ENCODE results near the gene BMX. TPM values are rescaled to one million over a fixed set of nuclear protein-coding genes. Genes with fewer than 3 reads are reported as not detected.

The BMX gene
- total and polyA plus RNA-seq, 7 donors = 0.39 to 1.2 (median 0.56) TPM

- DNase-seq = no peak
- no peak overlapping the region for H3K27ac ChIP-seq
- H3K4me1 ChIP-seq = no peaks in the 10 kb centered on the region
- intact Hi-C loops (cut with DNase I) = no loop called here
- peak; percentile 13 for TF ChIP-seq CTCF (IDR thresholded peaks at IDR 0.05)
- ATAC-seq = no peak
- no peak overlapping the region for H3K4me3 ChIP-seq
- no peaks in the 10 kb centered on the region for H3K9me3 ChIP-seq
- WGBS, 3 donors = 45 to 67% (median 53%) methylated on average over 2 of the region's 2 CpGs
- H3K27me3 ChIP-seq (ENCODE audit: insufficient read depth in 3 of 3, low read length in 2 of 3) = peaks cover 0 to 34% (median 0%) of the 10 kb centered on the region in 3 donors
- H3K36me3 ChIP-seq (ENCODE audit: insufficient read depth in 1 of 2, low read depth in 1 of 2) = no peaks in the 10 kb centered on the region
Observed at GRCh38 chrX:15594371-15594770, 93.8 kb downstream of the BMX start.

- H3K27ac ChIP-seq = no peak overlapping the region
Observed at GRCh38 chrX:15598026-15598425, 97.4 kb downstream of the BMX start.

DNA sequence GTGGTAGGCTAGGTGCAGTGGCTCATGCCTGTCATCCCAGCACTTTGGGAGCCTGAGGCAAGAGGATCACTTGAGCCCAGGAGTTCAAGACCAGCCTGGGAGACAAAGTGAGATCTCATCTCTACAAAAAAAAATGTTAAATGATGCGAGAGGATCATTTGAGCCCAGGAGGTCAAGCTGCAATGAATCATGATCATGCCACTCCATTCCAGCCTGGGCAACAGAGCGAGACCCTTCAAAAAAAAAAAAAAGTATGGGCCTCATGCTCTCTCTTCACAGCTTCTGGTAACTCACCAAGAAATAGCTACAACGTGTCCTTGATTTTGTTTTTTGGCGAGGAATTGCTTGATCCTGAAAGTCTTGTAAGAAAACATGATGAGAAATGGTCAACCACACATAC, 98.9 kb downstream of the BMX start:
- ATAC-seq (no peak), DNase-seq (no peak)
- 60 to 81% (median 73%) methylated on average over 4 of the region's 4 CpGs for WGBS, 3 donors
- H3K4me3 ChIP-seq = no peak overlapping the region
- no peaks in the 10 kb centered on the region for H3K9me3 ChIP-seq
- intact Hi-C loops (cut with DNase I) = no loop called here
- no peak overlapping the region for H3K27ac ChIP-seq
- H3K27me3 ChIP-seq (ENCODE audit: insufficient read depth in 3 of 3, low read length in 2 of 3) = peaks cover 0 to 31% (median 0%) of the 10 kb centered on the region in 3 donors
- H3K4me1 ChIP-seq = no peaks in the 10 kb centered on the region
- TF ChIP-seq CTCF (IDR thresholded peaks at IDR 0.05) = no peak
- no peaks in the 10 kb centered on the region for H3K36me3 ChIP-seq (ENCODE audit: insufficient read depth in 1 of 2, low read depth in 1 of 2)

More at GRCh38 chrX:15598026-15598425, 97.4 kb downstream of the BMX start:
- intact Hi-C loops (cut with DNase I) = no loop called here
- ATAC-seq (no peak), DNase-seq (no peak)
- peaks cover 0 to 33% (median 0%) of the 10 kb centered on the region in 3 donors for H3K27me3 ChIP-seq (ENCODE audit: insufficient read depth in 3 of 3, low read length in 2 of 3)
- TF ChIP-seq CTCF (IDR thresholded peaks at IDR 0.05) = no peak
- no peaks in the 10 kb centered on the region for H3K36me3 ChIP-seq (ENCODE audit: insufficient read depth in 1 of 2, low read depth in 1 of 2)
- no peak overlapping the region for H3K4me3 ChIP-seq
- no peaks in the 10 kb centered on the region for H3K4me1 ChIP-seq
- H3K9me3 ChIP-seq = no peaks in the 10 kb centered on the region
- 60 to 80% (median 76%) methylated on average over 3 of the region's 3 CpGs for WGBS, 3 donors

DNA sequence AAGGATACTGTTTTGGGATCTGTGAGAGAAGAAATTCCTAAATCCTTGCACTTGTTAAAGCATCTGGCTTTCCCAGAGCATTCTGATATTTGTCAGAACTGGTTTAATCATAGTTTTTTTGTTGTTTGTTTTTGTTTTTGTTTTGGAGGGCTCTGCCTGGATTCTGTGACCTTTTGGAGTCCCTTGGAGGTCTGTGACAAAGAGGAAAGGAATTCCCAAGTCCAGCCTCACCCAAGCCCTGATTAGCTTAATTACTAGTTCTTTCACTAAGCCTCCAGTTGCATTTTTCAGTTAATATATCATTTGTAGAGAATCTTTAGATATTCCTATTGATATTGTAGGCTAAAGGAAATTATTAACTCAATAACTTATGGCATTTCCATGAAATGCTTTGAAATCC, 99.4 kb downstream of the BMX start:
- intact Hi-C loops (cut with DNase I) = no loop called here
- H3K9me3 ChIP-seq = no peaks in the 10 kb centered on the region
- H3K36me3 ChIP-seq (ENCODE audit: insufficient read depth in 1 of 2, low read depth in 1 of 2) = no peaks in the 10 kb centered on the region
- no peak for TF ChIP-seq CTCF (IDR thresholded peaks at IDR 0.05)
- DNase-seq = no peak
- H3K27me3 ChIP-seq (ENCODE audit: insufficient read depth in 3 of 3, low read length in 2 of 3) = peaks cover 0 to 37% (median 0%) of the 10 kb centered on the region in 3 donors
- no peak overlapping the region for H3K27ac ChIP-seq
- ATAC-seq = no peak
- H3K4me1 ChIP-seq = no peaks in the 10 kb centered on the region
- H3K4me3 ChIP-seq = no peak overlapping the region

DNA sequence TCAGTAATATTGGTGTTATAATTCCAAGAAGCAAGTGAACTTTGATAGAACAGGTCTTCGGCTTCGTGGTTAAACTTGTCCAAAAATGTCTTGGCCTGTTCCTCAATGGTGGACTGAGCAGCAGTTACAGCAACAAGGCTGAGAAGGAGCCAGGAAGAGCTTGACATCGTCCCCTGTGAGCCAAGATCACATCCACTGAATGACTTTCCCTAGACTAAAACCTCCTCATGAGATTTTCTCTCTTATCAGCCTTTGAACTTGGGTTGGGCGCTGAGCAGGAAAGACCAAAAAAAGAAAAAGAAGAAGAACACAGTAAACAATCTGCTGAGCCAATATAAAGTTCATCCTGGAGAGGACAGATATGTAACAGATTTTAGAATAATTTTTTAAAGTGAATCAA, 100.1 kb downstream of the BMX start, which contains the start of gene ACE2:
Gene ACE2, minus strand, starts transcription at position 216 of the 400 bp plus-strand sequence. Its CDS starts 49 bp downstream, at position 167.
- Histone ChIP-seq H3K27ac (no peak within 1 kb of the TSS), H3K4me3 (no peak within 1 kb of the TSS), H3K27me3 (ENCODE audit: insufficient read depth in 3 of 3, low read length in 2 of 3) (peaks cover 0 to 43% (median 0%) of the 10 kb centered on the region in 3 donors), H3K4me1 (no peaks in the 10 kb centered on the region), H3K36me3 (ENCODE audit: insufficient read depth in 1 of 2, low read depth in 1 of 2) (no peaks in the 10 kb centered on the region), H3K9me3 (no peaks in the 10 kb centered on the region)
- intact Hi-C loops (cut with DNase I) = no loop called here
- DNase-seq (no peak), ATAC-seq (no peak)
- no peak for TF ChIP-seq CTCF (IDR thresholded peaks at IDR 0.05)
- 58 to 71% (median 69%) methylated on average over 4 of the region's 4 CpGs for WGBS, 3 donors

Data from psoas muscle (tissue), 8 donors.